IMR-90 (cell line): Measurements from ENCODE around the gene CCDC51. TPM values are rescaled to one million over a fixed set of nuclear protein-coding genes. Genes with fewer than 3 reads are reported as not detected.

Experiments used
- ATAC-seq: fragments of 200-7000 bp; cut with Tn5 transposase; 2 replicates; pipeline ENCODE4 v1.9.1; 2020; ENCODE audit warnings: low read depth, mild to moderate bottlenecking, moderate library complexity
- BruUV-seq: library from RNA; stranded (reverse); fragments of 400-500 nt; replicated peaks from 2 replicates; lab custom pipeline; 2021; lab: Mats Ljungman, UMichigan
- CTCF ChIA-PET: fragments of 300-600 bp; formaldehyde crosslinking; extraction: SDS; loops from one replicate; lab custom pipeline; 2021; ENCODE audit warnings: antibody characterized with exemption; lab: Yijun Ruan, JAX
- POLR2A ChIA-PET: fragments of 300-600 bp; sonication (Branson Sonifier 250); formaldehyde crosslinking; loops from one replicate; lab custom pipeline; 2022; ENCODE audit warnings: antibody characterized with exemption; ENCODE audit not compliant: unreplicated experiment; lab: Charles Lee
- DNase-seq: peaks from one replicate; pipeline ENCODE4 v3.0.0; 2013
- H2AFZ ChIP-seq: replicated peaks from 2 replicates; pipeline ENCODE3; 2013; ENCODE audit warnings: low read length, mild to moderate bottlenecking; ENCODE audit not compliant: poor library complexity
- H2AK5ac ChIP-seq: 2 replicates; pipeline ENCODE4 v1.6.1; 2013; ENCODE audit warnings: low read depth, low read length, inconsistent platforms
- H2AK9ac ChIP-seq: replicated peaks from 2 replicates; pipeline ENCODE3; 2013; ENCODE audit warnings: mild to moderate bottlenecking, low read depth, low read length, moderate library complexity; ENCODE audit not compliant: poor library complexity
- H2BK120ac ChIP-seq: 2 replicates; pipeline ENCODE4 v1.6.1; 2013; ENCODE audit warnings: low read depth, low read length, inconsistent platforms
- H2BK15ac ChIP-seq: 3 replicates; pipeline ENCODE4 v1.6.1; 2013; ENCODE audit warnings: low read depth, low read length, inconsistent platforms
- H2BK20ac ChIP-seq: 2 replicates; pipeline ENCODE4 v1.6.1; 2013; ENCODE audit warnings: low read depth, mild to moderate bottlenecking, inconsistent platforms, low read length, moderate library complexity
- H2BK5ac ChIP-seq: 2 replicates; pipeline ENCODE4 v1.6.1; 2013; ENCODE audit warnings: mild to moderate bottlenecking, low read depth, low read length, inconsistent platforms; ENCODE audit not compliant: poor library complexity, severe bottlenecking
- H3K14ac ChIP-seq: replicated peaks from 2 replicates; pipeline ENCODE4 v1.6.1; 2013; ENCODE audit warnings: low read depth, low read length, inconsistent platforms
- H3K18ac ChIP-seq: 2 replicates; pipeline ENCODE4 v1.6.1; 2013; ENCODE audit warnings: low read depth, low read length, control low read depth
- H3K23ac ChIP-seq: 2 replicates; pipeline ENCODE4 v1.6.1; 2013; ENCODE audit warnings: low read depth, low read length, inconsistent platforms
- H3K27ac ChIP-seq: 2 replicates; pipeline ENCODE4 v1.5.1; 2013; ENCODE audit warnings: mild to moderate bottlenecking, control low read depth, low read length; ENCODE audit not compliant: insufficient read depth
- H3K27me3 ChIP-seq: 2 replicates; pipeline ENCODE4 v1.6.1; 2013; ENCODE audit warnings: low read length; ENCODE audit not compliant: control insufficient read depth, insufficient read depth
- H3K36me3 ChIP-seq: 2 replicates; pipeline ENCODE4 v1.6.1; 2013; ENCODE audit warnings: low read length, mixed read lengths; ENCODE audit not compliant: control insufficient read depth, insufficient read depth
- H3K4ac ChIP-seq: 2 replicates; pipeline ENCODE4 v1.6.1; 2013; ENCODE audit warnings: low read depth, low read length, inconsistent platforms
- H3K4me1 ChIP-seq: 2 replicates; pipeline ENCODE4 v1.6.1; 2013; ENCODE audit warnings: low read length, mixed read lengths; ENCODE audit not compliant: control insufficient read depth, insufficient read depth
- H3K4me2 ChIP-seq: 2 replicates; pipeline ENCODE4 v1.6.1; 2013; ENCODE audit warnings: low read depth, mild to moderate bottlenecking, control low read depth, low read length, moderate library complexity
- H3K4me3 ChIP-seq: 2 replicates; pipeline ENCODE4 v1.5.1; 2013; ENCODE audit warnings: low read depth, mild to moderate bottlenecking, control low read depth, low read length, moderate library complexity; ENCODE audit not compliant: insufficient read depth
- H3K56ac ChIP-seq: 2 replicates; pipeline ENCODE4 v1.6.1; 2013; ENCODE audit warnings: low read length, inconsistent platforms; ENCODE audit not compliant: insufficient read depth; ENCODE audit errors: extremely low read depth
- H3K79me1 ChIP-seq, 2 experiments: 2 replicates each; pipeline ENCODE4 v1.6.1; 2013; ENCODE audit warnings: low read length in 2 of 2, inconsistent platforms in 1 of 2, low read depth in 1 of 2
- H3K9ac ChIP-seq: 2 replicates; pipeline ENCODE4 v1.6.1; 2013; ENCODE audit warnings: low read depth, low read length, control low read depth
- H3K9me1 ChIP-seq: 2 replicates; pipeline ENCODE4 v1.6.1; 2013; ENCODE audit warnings: low read length, inconsistent platforms; ENCODE audit not compliant: insufficient read depth
- H3K9me3 ChIP-seq: 2 replicates; pipeline ENCODE4 v1.6.1; 2013; ENCODE audit warnings: low read length; ENCODE audit not compliant: control insufficient read depth, insufficient read depth
- H4K20me1 ChIP-seq: 2 replicates; pipeline ENCODE4 v1.6.1; 2013; ENCODE audit warnings: low read length, inconsistent platforms; ENCODE audit not compliant: insufficient read depth
- H4K5ac ChIP-seq: 2 replicates; pipeline ENCODE4 v1.6.1; 2013; ENCODE audit warnings: mild to moderate bottlenecking, low read depth, low read length, control low read depth
- H4K8ac ChIP-seq, 2 experiments: 2 replicates each; pipeline ENCODE4 v1.6.1; 2013; ENCODE audit warnings: low read depth in 2 of 2, low read length in 2 of 2, control low read depth in 1 of 2, inconsistent platforms in 1 of 2
- H4K91ac ChIP-seq: 2 replicates; pipeline ENCODE4 v1.6.1; 2013; ENCODE audit warnings: low read depth, low read length, inconsistent platforms; ENCODE audit not compliant: insufficient read depth
- CHD1 ChIP-seq: IDR thresholded peaks from 2 replicates; pipeline ENCODE4 v1.6.1; 2012; ENCODE audit warnings: low read depth, low read length, improper control_type of control experiment
- MXI1 ChIP-seq: IDR thresholded peaks from 2 replicates; pipeline ENCODE4 v1.6.1; 2012; ENCODE audit warnings: low read depth, mild to moderate bottlenecking, low read length, moderate library complexity, borderline replicate concordance
- NFE2L2 ChIP-seq: fragments of 150-350 bp; IDR thresholded peaks from 2 replicates; pipeline ENCODE4 v1.6.1; 2016; ENCODE audit warnings: low read depth, mild to moderate bottlenecking, low read length
- POLR2A ChIP-seq: IDR thresholded peaks from 2 replicates; pipeline ENCODE4 v1.6.1; 2012; ENCODE audit warnings: mild to moderate bottlenecking, low read depth, low read length
- RCOR1 ChIP-seq: IDR thresholded peaks from 2 replicates; pipeline ENCODE4 v1.6.1; 2012; ENCODE audit warnings: mild to moderate bottlenecking, low read length, improper control_type of control experiment; ENCODE audit not compliant: insufficient replicate concordance
- SMC3 ChIP-seq: fragments of 150-350 bp; IDR thresholded peaks from 2 replicates; pipeline ENCODE4 v1.6.1; 2016; ENCODE audit warnings: low read depth, mild to moderate bottlenecking, antibody characterized with exemption, low read length, moderate library complexity
- WGBS, 2 experiments: methylation state at CpG; one replicate each; pipeline versions ENCODE4 v1.1.5 to v1.1.7; 2013; ENCODE audit warnings: missing lambda C conversion rate in 2 of 2; ENCODE audit not compliant: insufficient read length in 1 of 2; ENCODE audit errors: extremely low coverage in 2 of 2; 5-methylcytosine and 5-hydroxymethylcytosine counted together
- dilution Hi-C: fragments of 300-500 bp; cut with HindIII; formaldehyde crosslinking; loops from one replicate; pipeline ENCODE4 v1.14.3; 2018; ENCODE audit warnings: low sequenced_read_pairs; ENCODE audit not compliant: unreplicated experiment
- in situ Hi-C: fragments of 300-500 bp; cut with MboI; formaldehyde crosslinking; loops from 3 replicates; pipeline ENCODE4 v1.14.3; 2019; ENCODE audit warnings: low sequenced_read_pairs, inconsistent platforms, mixed read lengths
- intact Hi-C: fragments of 100-400 bp; cut with micrococcal nuclease; formaldehyde crosslinking; loops from 2 replicates; pipeline ENCODE4 v1.10.0; 2022
- polyA plus RNA-seq, 3 experiments: library from polyadenylated mRNA; depleted of rRNA; stranded (reverse); fragments of >200 nt; gene quantifications; 2 replicates each; pipeline ENCODE4 v1.2.3, GENCODE V29; 2012; ENCODE audit warnings: low replicate concordance in 1 of 3
- total RNA-seq: library from RNA; depleted of rRNA; stranded (reverse); fragments of >200 nt; gene quantifications from 2 replicates; pipeline ENCODE4 v1.2.3, GENCODE V29; 2012
- TF ChIP-seq, protein P1 (sequence below): fragments of 150-350 bp; IDR thresholded peaks from 2 replicates; pipeline ENCODE4 v1.6.1; 2016; ENCODE audit warnings: low read depth, mild to moderate bottlenecking, low read length, moderate library complexity, borderline replicate concordance
- TF ChIP-seq, protein P2 (sequence below): conservative IDR thresholded peaks from 2 replicates; pipeline ENCODE4 v1.5.1; 2012; ENCODE audit warnings: mild to moderate bottlenecking, low read depth, low read length, improper control_type of control experiment

Gene CCDC51
- total and polyA plus RNA-seq, 2 of the 4 experiments (the other 2 are of a cell fraction): 11.0 to 16.1 TPM

DNA sequence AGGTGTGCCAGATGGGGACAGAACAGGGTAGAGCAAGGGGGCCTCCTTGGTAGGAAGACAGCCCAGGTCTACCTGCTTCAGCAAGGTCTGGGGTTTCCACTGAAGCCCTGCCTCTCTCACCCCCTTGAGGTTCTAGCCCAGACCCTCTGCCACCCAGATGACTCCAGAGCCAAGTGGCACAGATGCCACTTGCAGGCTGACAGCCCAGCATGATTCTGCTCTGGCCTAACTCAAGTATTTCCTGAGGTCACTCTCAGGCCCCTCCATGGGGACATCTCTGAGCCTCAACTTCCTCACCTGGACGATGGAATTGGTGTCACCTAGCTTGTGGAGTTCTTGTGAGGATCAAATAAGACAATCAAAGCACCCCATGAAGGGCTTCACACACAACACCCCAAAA, 33.9 kb downstream of the CCDC51 start:
- in situ Hi-C loops (no loop called here), intact Hi-C loops (no loop called here), dilution Hi-C loops (no loop called here)
- Histone ChIP-seq H2BK5ac (no peak overlapping the region), H3K14ac (no peak overlapping the region), H3K18ac (no peak overlapping the region), H4K91ac (no peak overlapping the region), H4K8ac (no peak overlapping the region), H2AK5ac (no peak overlapping the region), H3K27me3 (no peaks in the 10 kb centered on the region), H3K9ac (no peak overlapping the region), H3K4ac (no peak overlapping the region), H3K23ac (no peak overlapping the region), H2BK15ac (no peak overlapping the region), H3K9me1 (peaks cover 7% of the 10 kb centered on the region; the same call in 1 of the 2 replicates), H3K79me1 (no peaks in the 10 kb centered on the region), H3K4me1 (peaks cover 7% of the 10 kb centered on the region), H3K9me3 (no peaks in the 10 kb centered on the region), H3K27ac (no peak overlapping the region), H3K56ac (no peak overlapping the region), H2BK120ac (no peak overlapping the region), H2BK20ac (no peak overlapping the region), H4K5ac (no peak overlapping the region), H3K4me2 (no peak overlapping the region), H3K4me3 (no peak overlapping the region), H2AK9ac (no peak overlapping the region), H4K20me1 (no peaks in the 10 kb centered on the region), H2AFZ (no peak overlapping the region), H3K36me3 (peaks cover 61% of the 10 kb centered on the region)
- BruUV-seq: no TSS peak
- ChIA-PET POLR2A (no interaction called here), CTCF (no interaction called here)
- TF ChIP-seq CHD1: no peak
- TF ChIP-seq MXI1: no peak
- TF ChIP-seq, protein P1, sequence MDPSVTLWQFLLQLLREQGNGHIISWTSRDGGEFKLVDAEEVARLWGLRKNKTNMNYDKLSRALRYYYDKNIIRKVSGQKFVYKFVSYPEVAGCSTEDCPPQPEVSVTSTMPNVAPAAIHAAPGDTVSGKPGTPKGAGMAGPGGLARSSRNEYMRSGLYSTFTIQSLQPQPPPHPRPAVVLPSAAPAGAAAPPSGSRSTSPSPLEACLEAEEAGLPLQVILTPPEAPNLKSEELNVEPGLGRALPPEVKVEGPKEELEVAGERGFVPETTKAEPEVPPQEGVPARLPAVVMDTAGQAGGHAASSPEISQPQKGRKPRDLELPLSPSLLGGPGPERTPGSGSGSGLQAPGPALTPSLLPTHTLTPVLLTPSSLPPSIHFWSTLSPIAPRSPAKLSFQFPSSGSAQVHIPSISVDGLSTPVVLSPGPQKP: no peak
- TF ChIP-seq, protein P2, sequence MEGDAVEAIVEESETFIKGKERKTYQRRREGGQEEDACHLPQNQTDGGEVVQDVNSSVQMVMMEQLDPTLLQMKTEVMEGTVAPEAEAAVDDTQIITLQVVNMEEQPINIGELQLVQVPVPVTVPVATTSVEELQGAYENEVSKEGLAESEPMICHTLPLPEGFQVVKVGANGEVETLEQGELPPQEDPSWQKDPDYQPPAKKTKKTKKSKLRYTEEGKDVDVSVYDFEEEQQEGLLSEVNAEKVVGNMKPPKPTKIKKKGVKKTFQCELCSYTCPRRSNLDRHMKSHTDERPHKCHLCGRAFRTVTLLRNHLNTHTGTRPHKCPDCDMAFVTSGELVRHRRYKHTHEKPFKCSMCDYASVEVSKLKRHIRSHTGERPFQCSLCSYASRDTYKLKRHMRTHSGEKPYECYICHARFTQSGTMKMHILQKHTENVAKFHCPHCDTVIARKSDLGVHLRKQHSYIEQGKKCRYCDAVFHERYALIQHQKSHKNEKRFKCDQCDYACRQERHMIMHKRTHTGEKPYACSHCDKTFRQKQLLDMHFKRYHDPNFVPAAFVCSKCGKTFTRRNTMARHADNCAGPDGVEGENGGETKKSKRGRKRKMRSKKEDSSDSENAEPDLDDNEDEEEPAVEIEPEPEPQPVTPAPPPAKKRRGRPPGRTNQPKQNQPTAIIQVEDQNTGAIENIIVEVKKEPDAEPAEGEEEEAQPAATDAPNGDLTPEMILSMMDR: no peak
- no peak for TF ChIP-seq SMC3
- TF ChIP-seq RCOR1: no peak
- TF ChIP-seq NFE2L2: no peak
- no peak for TF ChIP-seq POLR2A
- ATAC-seq (no peak), DNase-seq (no peak)
- WGBS, 2 experiments: no CpG with 5 or more reads among the region's 1 CpG
